ENCODE measurements around the gene WBP1L.

The WBP1L gene

GRCh38 chr10:102743078-102743587 lies 615 bp upstream of the WBP1L start:
- H3K4me3 ChIP-seq (replicated peaks in 1 of 2; ENCODE audit: low read depth in 2 of 2, low read length in 2 of 2), result no peak overlapping the region
- DNase-seq (ENCODE audit: low read depth in 2 of 2), result no peak

GRCh38 chr10:102744374-102745051 lies 765 bp downstream of the WBP1L start:
- TF ChIP-seq CTCF (IDR thresholded peaks at IDR 0.05; ENCODE audit: low read depth, low read length), result no peak
- DNase-seq (ENCODE audit: low read depth in 2 of 2), result peak; percentile 32 to 37
- peak overlapping the region; percentile 98 to 99 for H3K4me3 ChIP-seq (replicated peaks in 1 of 2; ENCODE audit: low read depth in 2 of 2, low read length in 2 of 2)

More at GRCh38 chr10:102743078-102743587, 615 bp upstream of the WBP1L start:
- no peak for TF ChIP-seq CTCF (IDR thresholded peaks at IDR 0.05; ENCODE audit: low read depth, low read length)

- peak overlapping the region; percentile 98 to 99 for H3K4me3 ChIP-seq (replicated peaks in 1 of 2; ENCODE audit: low read depth in 2 of 2, low read length in 2 of 2)
- DNase-seq (ENCODE audit: low read depth in 2 of 2), result no peak
- TF ChIP-seq CTCF (IDR thresholded peaks at IDR 0.05; ENCODE audit: low read depth, low read length), result no peak
Measured at GRCh38 chr10:102745157-102745556, 1.4 kb downstream of the WBP1L start.

GRCh38 chr10:102752266-102752930 lies 8.7 kb downstream of the WBP1L start:
- H3K4me3 ChIP-seq (replicated peaks in 1 of 2; ENCODE audit: low read depth in 2 of 2, low read length in 2 of 2), result no peak overlapping the region
- DNase-seq (ENCODE audit: low read depth in 2 of 2), result peak; percentile 82 to 92
- no peak for TF ChIP-seq CTCF (IDR thresholded peaks at IDR 0.05; ENCODE audit: low read depth, low read length)

GRCh38 chr10:102752934-102753664 lies 9.4 kb downstream of the WBP1L start:
- peak; percentile 86 to 87 for DNase-seq (ENCODE audit: low read depth in 2 of 2)
- TF ChIP-seq CTCF (IDR thresholded peaks at IDR 0.05; ENCODE audit: low read depth, low read length), result peak; percentile 69
- no peak overlapping the region for H3K4me3 ChIP-seq (replicated peaks in 1 of 2; ENCODE audit: low read depth in 2 of 2, low read length in 2 of 2)

- no peak overlapping the region for H3K4me3 ChIP-seq (replicated peaks in 1 of 2; ENCODE audit: low read depth in 2 of 2, low read length in 2 of 2)
- no peak for TF ChIP-seq CTCF (IDR thresholded peaks at IDR 0.05; ENCODE audit: low read depth, low read length)
- no peak for DNase-seq (ENCODE audit: low read depth in 2 of 2)
Measured at GRCh38 chr10:102753718-102754117, 10.0 kb downstream of the WBP1L start.
